Measurements from ENCODE around the gene INTS6.

The INTS6 gene

GRCh38 chr13:51339952-51340732 is 112.7 kb downstream of the INTS6 start:
- DNase-seq (ENCODE audit: low read depth): no peak
- H3K4me3 ChIP-seq (ENCODE audit: low read depth, low read length): no peak overlapping the region
- TF ChIP-seq CTCF (conservative IDR thresholded peaks at IDR 0.05; ENCODE audit: low read depth, low read length): no peak

DNA sequence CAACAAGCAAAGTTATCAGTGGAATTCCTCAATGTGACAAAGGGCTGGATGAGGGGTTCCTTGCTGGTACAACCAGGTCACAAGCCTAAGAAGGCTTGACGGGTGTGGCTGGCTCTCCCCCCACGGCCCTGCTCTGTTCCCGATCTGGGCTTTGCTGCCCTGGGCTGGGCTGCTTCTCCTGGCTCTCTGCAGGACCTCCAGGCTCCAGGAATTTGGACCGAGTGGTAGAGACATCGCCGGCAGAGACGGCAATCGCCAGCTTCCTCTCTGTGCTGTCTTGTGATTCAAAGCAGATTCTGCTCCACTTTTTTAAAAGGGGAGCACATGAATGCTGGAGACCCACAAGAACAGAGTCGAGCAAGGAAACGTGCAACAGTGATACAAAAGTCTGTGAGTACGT is 113.5 kb downstream of the INTS6 start, which contains the start of gene SERPINE3:
Gene SERPINE3 (plus strand): TSS at position 338 of the 400 bp plus-strand sequence. CDS start 1,401 bp downstream, outside the sequence.
- no peak for TF ChIP-seq CTCF (conservative IDR thresholded peaks at IDR 0.05; ENCODE audit: low read depth, low read length)
- no peak within 1 kb of the TSS for H3K4me3 ChIP-seq (ENCODE audit: low read depth, low read length)
- no peak for DNase-seq (ENCODE audit: low read depth)

- no peak for DNase-seq (ENCODE audit: low read depth)
- no peak for TF ChIP-seq CTCF (conservative IDR thresholded peaks at IDR 0.05; ENCODE audit: low read depth, low read length)
- no peak overlapping the region for H3K4me3 ChIP-seq (ENCODE audit: low read depth, low read length)
These were observed 116.1 kb downstream of the INTS6 start for GRCh38 chr13:51336746-51337145.

DNA sequence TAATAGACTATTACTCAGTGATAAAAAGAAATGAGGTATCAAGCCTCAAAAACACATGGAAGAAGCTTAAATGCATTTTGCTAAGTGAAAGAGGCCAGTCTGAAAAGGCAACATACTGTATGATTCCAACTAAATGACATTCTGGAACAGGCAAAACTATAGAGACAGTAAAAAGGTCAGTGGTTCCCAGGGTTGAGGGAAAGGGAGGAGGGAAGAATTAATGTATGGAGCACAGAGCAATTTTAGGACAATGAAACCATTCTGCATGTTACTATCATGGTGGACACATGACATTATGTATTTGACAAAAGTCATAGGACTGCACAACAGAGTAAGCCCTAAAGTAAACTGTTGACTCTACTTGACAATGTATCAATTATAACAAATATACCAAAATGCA is 119.0 kb downstream of the INTS6 start:
- DNase-seq (ENCODE audit: low read depth): no peak
- TF ChIP-seq CTCF (conservative IDR thresholded peaks at IDR 0.05; ENCODE audit: low read depth, low read length): no peak
- no peak overlapping the region for H3K4me3 ChIP-seq (ENCODE audit: low read depth, low read length)

- no peak for DNase-seq (ENCODE audit: low read depth)
- H3K4me3 ChIP-seq (ENCODE audit: low read depth, low read length): no peak overlapping the region
- TF ChIP-seq CTCF (conservative IDR thresholded peaks at IDR 0.05; ENCODE audit: low read depth, low read length): no peak
These were observed 119.4 kb downstream of the INTS6 start for GRCh38 chr13:51333421-51333820.

DNA sequence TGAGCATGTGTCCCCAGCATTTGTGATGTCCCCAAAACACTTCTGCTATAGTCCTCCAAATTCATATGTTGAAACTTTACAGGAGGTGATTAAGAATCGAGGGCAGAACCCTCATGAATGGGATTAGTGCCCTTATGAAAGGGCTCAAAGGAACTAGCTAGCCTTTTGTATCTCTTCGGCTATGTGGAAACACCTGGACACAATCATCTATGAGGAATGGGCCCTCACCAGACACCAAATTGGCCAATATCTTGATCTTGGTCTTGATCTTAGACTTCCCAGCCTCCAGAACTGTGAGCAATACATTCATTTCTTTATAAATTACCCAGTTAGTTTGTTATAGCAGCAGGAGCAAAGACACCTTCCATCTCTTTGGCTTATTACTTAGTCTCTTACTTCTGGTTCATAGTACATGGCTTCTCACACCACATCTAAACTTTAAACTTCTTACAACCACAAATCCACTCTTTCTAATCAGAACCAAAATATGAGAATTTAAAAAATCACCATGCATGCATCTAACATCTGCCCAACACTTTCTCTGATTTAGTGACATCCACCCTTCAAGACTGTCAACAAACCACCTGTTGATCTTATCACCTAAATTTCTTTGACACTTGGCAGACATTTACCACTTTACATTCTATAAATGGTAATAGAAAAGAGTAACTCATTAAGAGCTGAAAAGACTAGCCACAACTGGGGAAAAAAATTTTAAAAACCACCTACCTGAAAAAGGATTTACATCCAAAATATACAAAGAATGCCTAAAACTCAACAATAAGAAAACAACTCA is 120.1 kb downstream of the INTS6 start:
- no peak for TF ChIP-seq CTCF (conservative IDR thresholded peaks at IDR 0.05; ENCODE audit: low read depth, low read length)
- no peak overlapping the region for H3K4me3 ChIP-seq (ENCODE audit: low read depth, low read length)
- no peak for DNase-seq (ENCODE audit: low read depth)
